ENCODE data around the gene PLCG2.

Gene PLCG2

DNA sequence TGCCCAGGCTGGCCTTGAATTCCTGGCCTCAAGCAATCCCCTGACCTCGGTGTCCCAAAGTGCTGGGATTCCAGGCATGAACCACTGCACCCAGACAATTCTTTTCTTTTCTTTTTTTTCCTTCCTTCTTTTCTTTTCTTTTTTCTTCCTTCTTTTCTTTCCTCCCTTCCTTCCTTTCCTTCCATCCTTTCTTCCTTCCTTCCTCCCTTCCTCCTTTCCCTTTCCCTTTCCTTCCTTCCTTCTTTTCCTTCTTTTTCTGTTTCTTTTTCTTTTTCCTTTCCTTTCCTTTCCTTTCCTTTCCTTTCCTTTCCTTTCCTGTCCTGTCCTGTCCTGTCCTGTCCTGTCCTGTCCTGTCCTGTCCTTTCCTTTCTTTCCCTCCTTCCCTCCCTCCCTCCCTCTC lies 44.6 kb downstream of the PLCG2 start:
- Histone ChIP-seq H3K36me3 (no peaks in the 10 kb centered on the region), H3K4me1 (no peaks in the 10 kb centered on the region), H3K4me3 (ENCODE audit: low read depth, low read length) (no peak overlapping the region), H3K27me3 (no peaks in the 10 kb centered on the region), H3K9me3 (no peaks in the 10 kb centered on the region)
- no peak for DNase-seq
- TF ChIP-seq, protein P1, sequence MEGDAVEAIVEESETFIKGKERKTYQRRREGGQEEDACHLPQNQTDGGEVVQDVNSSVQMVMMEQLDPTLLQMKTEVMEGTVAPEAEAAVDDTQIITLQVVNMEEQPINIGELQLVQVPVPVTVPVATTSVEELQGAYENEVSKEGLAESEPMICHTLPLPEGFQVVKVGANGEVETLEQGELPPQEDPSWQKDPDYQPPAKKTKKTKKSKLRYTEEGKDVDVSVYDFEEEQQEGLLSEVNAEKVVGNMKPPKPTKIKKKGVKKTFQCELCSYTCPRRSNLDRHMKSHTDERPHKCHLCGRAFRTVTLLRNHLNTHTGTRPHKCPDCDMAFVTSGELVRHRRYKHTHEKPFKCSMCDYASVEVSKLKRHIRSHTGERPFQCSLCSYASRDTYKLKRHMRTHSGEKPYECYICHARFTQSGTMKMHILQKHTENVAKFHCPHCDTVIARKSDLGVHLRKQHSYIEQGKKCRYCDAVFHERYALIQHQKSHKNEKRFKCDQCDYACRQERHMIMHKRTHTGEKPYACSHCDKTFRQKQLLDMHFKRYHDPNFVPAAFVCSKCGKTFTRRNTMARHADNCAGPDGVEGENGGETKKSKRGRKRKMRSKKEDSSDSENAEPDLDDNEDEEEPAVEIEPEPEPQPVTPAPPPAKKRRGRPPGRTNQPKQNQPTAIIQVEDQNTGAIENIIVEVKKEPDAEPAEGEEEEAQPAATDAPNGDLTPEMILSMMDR (IDR thresholded peaks at IDR 0.05; ENCODE audit: low read depth, low read length) = no peak

DNA sequence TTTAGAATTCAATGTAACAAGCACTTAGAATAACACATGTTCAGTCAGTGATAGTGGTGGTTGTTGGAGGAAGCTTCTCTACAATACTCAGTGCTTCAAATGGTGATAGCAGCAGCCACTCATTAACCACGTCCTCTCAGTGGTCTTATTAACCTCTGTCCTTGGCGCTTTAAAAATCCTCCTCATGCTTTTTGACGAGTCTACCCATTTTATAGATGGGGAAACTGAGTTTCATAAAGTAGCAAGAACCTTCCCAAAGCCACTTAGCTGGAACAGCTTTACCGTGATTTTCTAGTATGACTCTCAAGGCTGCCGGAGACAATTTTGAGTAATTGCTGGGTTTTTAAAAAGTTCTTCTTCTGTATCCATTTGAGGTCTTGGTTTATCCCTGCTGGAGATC lies 47.4 kb downstream of the PLCG2 start:
- TF ChIP-seq, protein P1 (IDR thresholded peaks at IDR 0.05; ENCODE audit: low read depth, low read length) = no peak
- H3K9me3 ChIP-seq = no peaks in the 10 kb centered on the region

DNA sequence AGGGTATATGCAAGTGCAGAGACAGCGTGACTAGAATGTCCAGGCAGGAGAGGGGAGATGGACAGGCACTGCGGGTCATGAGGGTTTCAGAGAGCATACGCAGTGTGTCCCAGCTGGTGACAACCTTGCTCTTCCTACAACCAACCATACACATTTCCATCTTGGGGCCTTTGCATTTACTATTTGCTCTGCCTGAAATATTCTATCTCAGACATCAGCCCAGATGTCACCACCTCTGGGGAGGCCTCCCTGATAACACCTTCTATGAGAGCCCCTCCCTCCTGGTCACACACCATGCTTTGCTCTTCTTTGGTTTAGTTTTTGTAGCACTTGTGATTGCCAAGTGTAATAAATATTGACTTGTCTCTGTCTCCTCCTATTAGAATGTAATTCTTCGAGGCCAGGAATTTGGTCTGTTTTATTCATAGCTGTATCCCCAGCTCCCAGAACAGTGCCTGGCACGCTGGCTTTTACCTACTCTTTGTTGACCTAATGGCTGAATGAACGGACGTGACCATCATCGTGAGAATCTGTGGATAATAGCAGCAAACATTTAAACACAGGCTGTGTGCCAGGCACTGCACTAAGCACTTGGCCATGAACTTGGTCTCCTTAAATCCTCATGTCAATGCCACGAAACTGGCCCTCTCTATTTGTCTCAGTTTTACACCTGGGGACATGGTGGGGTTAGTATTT lies 51.9 kb downstream of the PLCG2 start:
- Histone ChIP-seq H3K4me1 (no peaks in the 10 kb centered on the region), H3K36me3 (no peaks in the 10 kb centered on the region), H3K9me3 (no peaks in the 10 kb centered on the region), H3K27me3 (no peaks in the 10 kb centered on the region), H3K4me3 (ENCODE audit: low read depth, low read length) (no peak overlapping the region)
- no peak for DNase-seq
- TF ChIP-seq, protein P1 (IDR thresholded peaks at IDR 0.05; ENCODE audit: low read depth, low read length) = no peak

More for the DNA sequence above, 47.4 kb downstream of the PLCG2 start:
- Histone ChIP-seq H3K4me1 (no peaks in the 10 kb centered on the region), H3K27me3 (no peaks in the 10 kb centered on the region), H3K4me3 (ENCODE audit: low read depth, low read length) (no peak overlapping the region), H3K36me3 (no peaks in the 10 kb centered on the region)
- DNase-seq = no peak

DNA sequence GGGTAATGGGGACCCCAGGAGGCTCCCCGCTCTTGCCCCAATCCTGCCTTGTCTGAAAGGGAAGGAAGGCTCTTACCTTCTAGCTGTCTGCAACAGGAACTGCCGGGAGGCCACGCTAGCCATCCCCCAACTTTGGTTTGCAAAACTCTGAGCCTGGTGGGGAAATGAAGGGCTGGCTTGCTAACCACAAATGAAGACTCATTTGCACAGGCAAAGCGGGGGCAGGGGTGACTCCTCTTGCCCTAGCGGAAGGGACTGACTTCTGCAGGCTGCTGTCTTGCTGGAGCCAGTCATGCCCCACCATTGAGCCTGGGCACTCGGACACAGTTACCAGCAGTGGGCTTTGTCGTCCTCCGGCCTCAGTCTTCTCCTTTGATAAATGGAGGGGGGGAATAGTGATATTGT lies 52.6 kb downstream of the PLCG2 start:
- no peak for DNase-seq
- H3K4me3 ChIP-seq (ENCODE audit: low read depth, low read length) = no peak overlapping the region
- H3K4me1 ChIP-seq = no peaks in the 10 kb centered on the region

DNA sequence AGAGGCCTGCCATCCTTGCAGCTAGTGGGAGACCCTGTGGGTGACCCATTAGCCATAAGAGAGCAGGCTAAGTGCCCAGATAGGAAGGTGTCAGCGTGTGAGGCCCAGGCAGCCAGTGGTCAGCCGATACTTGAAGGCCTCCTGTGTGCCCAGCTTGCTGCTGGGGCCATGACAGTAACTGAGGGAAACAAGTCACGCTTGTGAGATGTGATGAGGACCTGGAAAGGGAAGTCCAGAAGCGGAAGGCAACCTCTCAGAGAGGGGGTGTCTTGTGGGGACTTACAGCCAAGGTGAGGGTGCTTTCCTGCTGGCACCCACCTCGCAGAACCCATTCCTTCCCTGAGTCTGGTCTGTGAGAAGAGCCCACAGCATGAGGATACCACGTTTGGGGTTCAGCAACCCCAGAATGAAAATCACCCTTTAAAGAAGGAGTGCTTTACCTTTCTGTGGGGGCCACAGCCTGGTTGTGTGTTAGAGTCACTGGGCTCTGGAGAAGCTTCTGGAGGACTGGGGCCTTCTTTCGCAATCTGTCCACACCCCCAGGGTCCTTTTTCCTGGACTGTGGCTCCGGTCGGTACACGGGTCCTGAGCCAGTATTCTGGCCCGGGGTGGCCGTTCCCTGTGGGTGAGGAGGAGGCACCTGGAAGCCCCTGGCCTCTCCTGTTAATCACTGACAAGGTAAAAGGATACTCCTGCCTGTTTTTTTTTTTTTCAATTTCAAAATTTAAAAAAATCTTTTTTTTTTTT lies 53.9 kb downstream of the PLCG2 start:
- Histone ChIP-seq H3K4me1 (no peaks in the 10 kb centered on the region), H3K4me3 (ENCODE audit: low read depth, low read length) (no peak overlapping the region), H3K36me3 (no peaks in the 10 kb centered on the region), H3K9me3 (no peaks in the 10 kb centered on the region), H3K27me3 (no peaks in the 10 kb centered on the region)
- TF ChIP-seq, protein P1 (IDR thresholded peaks at IDR 0.05; ENCODE audit: low read depth, low read length) = no peak
- no peak for DNase-seq

More for the DNA sequence above, 52.6 kb downstream of the PLCG2 start:
- TF ChIP-seq, protein P1 (IDR thresholded peaks at IDR 0.05; ENCODE audit: low read depth, low read length) = no peak
- H3K27me3 ChIP-seq = no peaks in the 10 kb centered on the region
- H3K9me3 ChIP-seq = no peaks in the 10 kb centered on the region
- no peaks in the 10 kb centered on the region for H3K36me3 ChIP-seq

DNA sequence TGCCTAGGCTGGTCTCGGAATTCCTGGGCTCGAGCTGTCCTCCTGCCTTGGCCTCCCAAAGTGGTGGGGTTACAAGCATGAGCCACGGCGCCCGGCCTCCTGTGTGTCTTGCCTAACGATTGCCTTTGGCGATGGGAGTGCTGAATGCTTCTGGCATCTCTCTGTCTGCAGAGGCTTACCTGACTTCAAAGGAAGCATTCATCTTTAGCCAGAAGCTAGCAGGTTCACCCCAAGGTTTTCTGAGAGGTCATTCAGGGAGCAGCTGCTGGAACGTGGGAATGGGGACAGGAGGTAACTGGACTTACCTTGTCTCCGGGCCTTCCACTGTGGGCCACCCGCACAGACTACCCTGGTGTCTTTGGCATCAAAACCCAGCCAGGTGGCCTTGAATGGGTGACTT lies 54.7 kb downstream of the PLCG2 start:
- H3K4me1 ChIP-seq = no peaks in the 10 kb centered on the region
- H3K36me3 ChIP-seq = no peaks in the 10 kb centered on the region
- no peak overlapping the region for H3K4me3 ChIP-seq (ENCODE audit: low read depth, low read length)
- DNase-seq = no peak
- H3K27me3 ChIP-seq = no peaks in the 10 kb centered on the region
- TF ChIP-seq, protein P1 (IDR thresholded peaks at IDR 0.05; ENCODE audit: low read depth, low read length) = no peak
- H3K9me3 ChIP-seq = no peaks in the 10 kb centered on the region

Data from BE2C (cell line).